Chondrocyte (in vitro differentiated cells): ENCODE results near the gene NRL. TPM values are rescaled to one million over a fixed set of nuclear protein-coding genes. Genes with fewer than 3 reads are reported as not detected.

Experiments
- DNase-seq: peaks from one replicate; pipeline ENCODE4 v3.0.0; 2021; ENCODE audit warnings: mixed read lengths, low spot score
- H3K27ac Mint-ChIP-seq: one replicate; pipeline ENCODE4 v1.8.0; 2021; ENCODE audit warnings: mild to moderate bottlenecking, moderate library complexity, mixed read lengths; ENCODE audit not compliant: unreplicated experiment
- H3K27me3 Mint-ChIP-seq: 2 replicates; pipeline ENCODE4 v1.8.0; 2021; ENCODE audit warnings: low read depth, mixed read lengths
- H3K36me3 Mint-ChIP-seq: 2 replicates; pipeline ENCODE4 v1.8.0; 2021; ENCODE audit warnings: low read depth, mixed read lengths
- H3K4me1 Mint-ChIP-seq: 2 replicates; pipeline ENCODE4 v1.8.0; 2021; ENCODE audit warnings: low read depth, mild to moderate bottlenecking, mixed read lengths
- H3K4me3 Mint-ChIP-seq: one replicate; pipeline ENCODE4 v1.8.0; 2021; ENCODE audit warnings: mild to moderate bottlenecking, moderate library complexity, mixed read lengths; ENCODE audit not compliant: unreplicated experiment
- H3K9me3 Mint-ChIP-seq: 2 replicates; pipeline ENCODE4 v1.8.0; 2021; ENCODE audit warnings: low read depth, mixed read lengths
- total RNA-seq: library from RNA; stranded (reverse); gene quantifications from 3 replicates; pipeline ENCODE4 v1.2.1, GENCODE V29; 2021
- TF ChIP-seq, protein P1 (sequence below): fragments of 200-600 bp; sonication (generic); IDR thresholded peaks from 2 replicates; pipeline ENCODE4 v1.5.0; 2021; ENCODE audit warnings: antibody characterized with exemption, mild to moderate bottlenecking, moderate library complexity

The NRL gene
- total RNA-seq, 1 donor from 2014 or later, result 1.6 TPM

GRCh38 chr14:24093901-24094840 lies 20.6 kb downstream of the NRL start, which contains the start of gene PCK2:
Gene PCK2 (plus strand): TSS chr14:24094311. CDS start chr14:24094406, 95 bp downstream.
- TF ChIP-seq, protein P1, sequence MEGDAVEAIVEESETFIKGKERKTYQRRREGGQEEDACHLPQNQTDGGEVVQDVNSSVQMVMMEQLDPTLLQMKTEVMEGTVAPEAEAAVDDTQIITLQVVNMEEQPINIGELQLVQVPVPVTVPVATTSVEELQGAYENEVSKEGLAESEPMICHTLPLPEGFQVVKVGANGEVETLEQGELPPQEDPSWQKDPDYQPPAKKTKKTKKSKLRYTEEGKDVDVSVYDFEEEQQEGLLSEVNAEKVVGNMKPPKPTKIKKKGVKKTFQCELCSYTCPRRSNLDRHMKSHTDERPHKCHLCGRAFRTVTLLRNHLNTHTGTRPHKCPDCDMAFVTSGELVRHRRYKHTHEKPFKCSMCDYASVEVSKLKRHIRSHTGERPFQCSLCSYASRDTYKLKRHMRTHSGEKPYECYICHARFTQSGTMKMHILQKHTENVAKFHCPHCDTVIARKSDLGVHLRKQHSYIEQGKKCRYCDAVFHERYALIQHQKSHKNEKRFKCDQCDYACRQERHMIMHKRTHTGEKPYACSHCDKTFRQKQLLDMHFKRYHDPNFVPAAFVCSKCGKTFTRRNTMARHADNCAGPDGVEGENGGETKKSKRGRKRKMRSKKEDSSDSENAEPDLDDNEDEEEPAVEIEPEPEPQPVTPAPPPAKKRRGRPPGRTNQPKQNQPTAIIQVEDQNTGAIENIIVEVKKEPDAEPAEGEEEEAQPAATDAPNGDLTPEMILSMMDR, result peak; percentile 50
- no peaks in the 10 kb centered on the region for H3K27me3 Mint-ChIP-seq
- peak within 1 kb of the TSS; percentile 99 for H3K4me3 Mint-ChIP-seq

GRCh38 chr14:24093207-24093900 lies 21.4 kb downstream of the NRL start:
- no peak for DNase-seq
- peak overlapping the region; percentile 97 for H3K27ac Mint-ChIP-seq
- H3K36me3 Mint-ChIP-seq, result peaks cover 10% of the 10 kb centered on the region
- TF ChIP-seq, protein P1, result no peak
- peaks cover 35% of the 10 kb centered on the region for H3K4me1 Mint-ChIP-seq
- no peaks in the 10 kb centered on the region for H3K9me3 Mint-ChIP-seq
- no peaks in the 10 kb centered on the region for H3K27me3 Mint-ChIP-seq
- H3K4me3 Mint-ChIP-seq, result peak overlapping the region; percentile 99

More at GRCh38 chr14:24093901-24094840, 20.6 kb downstream of the NRL start, which contains the start of gene PCK2:
- H3K9me3 Mint-ChIP-seq, result no peaks in the 10 kb centered on the region
- DNase-seq, result no peak
- peaks cover 35% of the 10 kb centered on the region for H3K4me1 Mint-ChIP-seq
- peak within 1 kb of the TSS; percentile 97 for H3K27ac Mint-ChIP-seq
- H3K36me3 Mint-ChIP-seq, result peaks cover 10% of the 10 kb centered on the region

GRCh38 chr14:24092505-24093206 lies 22.1 kb downstream of the NRL start:
- no peaks in the 10 kb centered on the region for H3K9me3 Mint-ChIP-seq
- no peak overlapping the region for H3K4me3 Mint-ChIP-seq

DNA sequence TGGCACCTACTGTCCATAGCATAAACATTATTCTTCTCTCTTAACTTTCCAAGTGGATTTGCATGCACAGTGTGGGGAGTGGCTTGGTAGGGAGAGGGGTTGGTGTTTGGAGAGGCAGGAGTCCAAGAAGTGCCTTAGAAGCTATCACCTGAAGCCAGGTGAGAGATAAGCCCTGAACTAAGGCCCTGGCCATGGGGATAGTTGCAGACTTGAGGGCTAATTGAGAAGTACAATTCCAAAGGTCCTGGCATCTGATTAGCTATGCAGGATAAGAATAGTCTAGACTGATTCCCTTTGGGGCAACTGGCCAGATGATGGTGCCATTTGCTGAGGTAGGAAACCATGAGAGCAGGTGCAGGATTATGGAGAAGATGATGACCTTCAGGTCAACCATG lies 22.6 kb downstream of the NRL start:
- peaks cover 10% of the 10 kb centered on the region for H3K36me3 Mint-ChIP-seq
- H3K27ac Mint-ChIP-seq, result no peak overlapping the region
- H3K27me3 Mint-ChIP-seq, result peaks cover under 1% of the 10 kb centered on the region
- no peaks in the 10 kb centered on the region for H3K9me3 Mint-ChIP-seq
- TF ChIP-seq, protein P1, result no peak
- peaks cover 35% of the 10 kb centered on the region for H3K4me1 Mint-ChIP-seq
- no peak overlapping the region for H3K4me3 Mint-ChIP-seq
- no peak for DNase-seq

More at GRCh38 chr14:24092505-24093206, 22.1 kb downstream of the NRL start:
- DNase-seq, result no peak
- peaks cover 10% of the 10 kb centered on the region for H3K36me3 Mint-ChIP-seq
- TF ChIP-seq, protein P1, result no peak
- no peaks in the 10 kb centered on the region for H3K27me3 Mint-ChIP-seq
- peak overlapping the region; percentile 97 for H3K27ac Mint-ChIP-seq
- H3K4me1 Mint-ChIP-seq, result peaks cover 35% of the 10 kb centered on the region
